HepG2 (cell line): ENCODE data around the gene FKBP1B. TPM values are rescaled to one million over a fixed set of nuclear protein-coding genes. Genes with fewer than 3 reads are reported as not detected.

Experiments
- CC2D1A ChIP-seq: sonication (generic); formaldehyde crosslinking; IDR thresholded peaks from 2 replicates; pipeline ENCODE4 v1.8.1; 2023; ENCODE audit warnings: mild to moderate bottlenecking, missing genetic modification reagents
- CHD4 ChIP-seq: fragments of 200-600 bp; sonication (generic); IDR thresholded peaks from 2 replicates; pipeline ENCODE4 v1.7.0; 2017; ENCODE audit warnings: mild to moderate bottlenecking, low read length, borderline replicate concordance
- EP300 ChIP-seq, 3 experiments: sonication (generic) in 1 of 3; formaldehyde crosslinking in 1 of 3; IDR thresholded peaks; 2 replicates each; pipeline versions ENCODE4 v1.5.1 to v1.6.1; 2011 to 2020; ENCODE audit warnings: low read depth in 2 of 3, low read length in 2 of 3, borderline replicate concordance in 1 of 3, improper control_type of control experiment in 1 of 3, mild to moderate bottlenecking in 1 of 3, missing genetic modification reagents in 1 of 3, moderate library complexity in 1 of 3
- GATA4 ChIP-seq: sonication (generic); IDR thresholded peaks from 2 replicates; pipeline ENCODE4 v1.6.1; 2016; ENCODE audit warnings: antibody characterized with exemption, low read depth, borderline replicate concordance
- HMG20A ChIP-seq: IDR thresholded peaks from 2 replicates; pipeline ENCODE4 v1.6.1; 2016; ENCODE audit warnings: borderline replicate concordance
- HMG20B ChIP-seq: conservative IDR thresholded peaks from 2 replicates; pipeline ENCODE4 v1.6.1; 2016; ENCODE audit warnings: missing genetic modification reagents, missing compliant biosample characterization
- KMT2A ChIP-seq: sonication (generic); formaldehyde crosslinking; IDR thresholded peaks from 2 replicates; pipeline ENCODE4 v1.4.0; 2020; ENCODE audit warnings: missing genetic modification reagents
- NFKB2 ChIP-seq: sonication (generic); formaldehyde crosslinking; IDR thresholded peaks from 2 replicates; pipeline ENCODE4 v1.4.0; 2020; ENCODE audit warnings: missing genetic modification reagents, borderline replicate concordance
- RAD21 ChIP-seq: fragments of 450-650 bp; formaldehyde crosslinking; IDR thresholded peaks from 2 replicates; pipeline ENCODE4 v1.5.0; 2020; ENCODE audit warnings: mild to moderate bottlenecking
- RARA ChIP-seq: IDR thresholded peaks from 2 replicates; pipeline ENCODE4 v1.6.1; 2016; ENCODE audit warnings: missing genetic modification reagents, missing compliant biosample characterization
- TBX2 ChIP-seq: sonication (generic); formaldehyde crosslinking; IDR thresholded peaks from 2 replicates; pipeline ENCODE4 v1.5.0; 2020; ENCODE audit warnings: missing genetic modification reagents, mild to moderate bottlenecking, borderline replicate concordance
- TCF7 ChIP-seq: sonication (generic); IDR thresholded peaks from 2 replicates; pipeline ENCODE4 v1.6.1; 2016; ENCODE audit warnings: antibody characterized with exemption, low read depth
- ZNF121 ChIP-seq: sonication (generic); formaldehyde crosslinking; IDR thresholded peaks from 2 replicates; pipeline ENCODE4 v1.5.0; 2020; ENCODE audit warnings: mild to moderate bottlenecking, missing genetic modification reagents
- ZNF224 ChIP-seq: sonication (generic); formaldehyde crosslinking; IDR thresholded peaks from 2 replicates; pipeline ENCODE4 v1.5.0; 2020; ENCODE audit warnings: mild to moderate bottlenecking, missing genetic modification reagents
- ZNF251 ChIP-seq: sonication (generic); formaldehyde crosslinking; IDR thresholded peaks from 2 replicates; pipeline ENCODE4 v1.9.0; 2021; ENCODE audit warnings: mild to moderate bottlenecking, missing genetic modification reagents
- ZNF296 ChIP-seq: sonication (generic); formaldehyde crosslinking; conservative IDR thresholded peaks from 2 replicates; pipeline ENCODE4 v1.5.0; 2020; ENCODE audit warnings: mild to moderate bottlenecking, missing genetic modification reagents
- ZNF317 ChIP-seq: sonication (generic); formaldehyde crosslinking; IDR thresholded peaks from 2 replicates; pipeline ENCODE4 v1.5.0; 2020; ENCODE audit warnings: mild to moderate bottlenecking, missing genetic modification reagents
- ZNF562 ChIP-seq: sonication (generic); formaldehyde crosslinking; IDR thresholded peaks from 2 replicates; pipeline ENCODE4 v1.8.0; 2022; ENCODE audit warnings: missing genetic modification reagents, borderline replicate concordance
- ZNF569 ChIP-seq: sonication (generic); formaldehyde crosslinking; IDR thresholded peaks from 2 replicates; pipeline ENCODE4 v1.5.0; 2020; ENCODE audit warnings: mild to moderate bottlenecking, missing genetic modification reagents, moderate library complexity, borderline replicate concordance
- ZNF605 ChIP-seq: sonication (generic); formaldehyde crosslinking; IDR thresholded peaks from 2 replicates; pipeline ENCODE4 v1.8.0; 2022; ENCODE audit warnings: mild to moderate bottlenecking, missing genetic modification reagents
- ZNF839 ChIP-seq: sonication (generic); formaldehyde crosslinking; IDR thresholded peaks from 2 replicates; pipeline ENCODE4 v1.4.0; 2020; ENCODE audit warnings: missing genetic modification reagents, mild to moderate bottlenecking, borderline replicate concordance
- polyA plus RNA-seq, 8 experiments: library from polyadenylated mRNA; depleted of rRNA in 3 of 8; stranded (reverse) in 7 of 8; unstranded in 1 of 8; fragments of >200 nt; fragmentation: Illumina TruSeq in 4 of 8; extraction: Trizol in 4 of 8; gene quantifications; 2 replicates each; pipeline versions ENCODE4 v1.2.1 to v1.2.3, GENCODE V29; 2011 to 2016; ENCODE audit warnings: low read depth in 4 of 8, missing spikeins in 1 of 8, mixed read lengths in 1 of 8; ENCODE audit not compliant: insufficient read depth in 1 of 8
- total RNA-seq, 5 experiments: library from RNA; depleted of rRNA; stranded (reverse); fragments of >200 nt; fragmentation: Illumina TruSeq; extraction: Trizol; gene quantifications; 2 replicates each; pipeline ENCODE4 v1.2.3, GENCODE V29; 2016; ENCODE audit warnings: low read depth in 1 of 5
- TF ChIP-seq, protein P1 (sequence below): sonication (generic); formaldehyde crosslinking; IDR thresholded peaks from 2 replicates; pipeline ENCODE4 v1.4.0; 2020; ENCODE audit warnings: missing genetic modification reagents, mild to moderate bottlenecking, borderline replicate concordance
- TF ChIP-seq, protein P2 (sequence below): IDR thresholded peaks from 2 replicates; pipeline ENCODE4 v1.4.0; 2020; ENCODE audit warnings: mild to moderate bottlenecking, missing genetic modification reagents

FKBP1B gene
- total and polyA plus RNA-seq, 2 of the 13 experiments (the other 11 are each of a cell fraction or from before 2014, with no cell fraction given), result 35.2 to 96.3 TPM

DNA sequence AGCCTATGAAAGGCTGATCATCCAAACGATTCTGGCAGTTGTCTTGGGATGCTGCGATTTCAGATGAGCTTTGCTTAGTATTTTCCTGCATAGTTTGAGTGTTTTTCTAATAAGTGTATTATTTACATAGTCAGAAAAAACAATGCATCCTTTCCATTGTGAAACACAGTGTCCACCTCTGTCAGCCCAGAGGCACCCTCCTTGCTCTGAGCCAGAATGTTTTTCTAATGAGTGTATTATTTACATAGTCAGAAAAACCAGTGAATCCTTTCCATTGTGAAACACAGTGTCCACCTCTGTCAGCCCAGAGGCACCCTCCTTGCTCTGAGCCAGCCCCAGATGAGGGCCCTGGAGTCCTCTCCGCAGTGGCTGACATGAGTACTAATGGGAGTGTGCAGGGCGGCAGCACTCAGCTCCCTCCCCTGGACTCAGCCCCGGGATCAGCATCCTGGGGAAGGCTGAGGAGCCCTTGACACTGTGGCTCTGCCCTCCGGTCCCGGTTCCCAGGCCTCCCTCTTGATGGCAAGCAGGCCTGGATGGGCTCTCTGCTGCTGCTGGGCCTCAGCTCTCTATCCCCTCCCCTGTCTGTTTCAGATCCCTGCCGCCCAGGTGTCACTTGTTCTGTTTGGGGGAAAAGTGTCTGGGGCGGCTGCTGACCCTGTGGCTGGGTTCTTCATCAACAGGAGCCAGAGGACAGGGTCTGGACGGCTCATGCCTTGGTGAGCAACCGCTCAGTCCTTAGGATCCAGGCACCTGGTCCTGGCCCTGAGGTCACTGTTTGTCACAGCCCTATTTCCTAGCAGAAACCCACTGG, 33.8 kb upstream of the FKBP1B start (continued):
- TF ChIP-seq CHD4 (no peak), TBX2 (CRISPR knock-in tag) (peak; percentile 91), HMG20B (CRISPR knock-in tag) (peak; percentile 85), GATA4 (0 out of 2 replicates have a peak, but pooled peaks have one; percentile 34), TCF7 (no peak), ZNF562 (CRISPR knock-in tag) (no peak), ZNF224 (peak; percentile 74; the same call in 1 of the 2 replicates), EP300 (IDR thresholded peaks at IDR 0.05; ENCODE audit: low read depth in 2 of 2, low read length in 2 of 2) (peak; percentile 25 to 81; a peak in 3 of 4 replicates), EP300 (CRISPR knock-in tag; IDR thresholded peaks at IDR 0.05; ENCODE audit: borderline replicate concordance) (peak; percentile 77), ZNF317 (CRISPR knock-in tag) (peak; percentile 79), ZNF296 (CRISPR knock-in tag) (peak; percentile 81; the same call in 1 of the 2 replicates), ZNF121 (0 out of 2 replicates have a peak, but pooled peaks have one; percentile 48), ZNF251 (CRISPR knock-in tag) (no peak), NFKB2 (CRISPR knock-in tag) (peak; percentile 16; the same call in 1 of the 2 replicates), KMT2A (CRISPR knock-in tag) (no peak; the same call in 1 of the 2 replicates), CC2D1A (CRISPR knock-in tag) (no peak), ZNF569 (CRISPR knock-in tag) (no peak), RARA (CRISPR knock-in tag) (peak; percentile 72), ZNF605 (peak; percentile 96), ZNF839 (CRISPR knock-in tag) (no peak; the same call in 1 of the 2 replicates), HMG20A (peak; percentile 90; the same call in 1 of the 2 replicates), RAD21 (CRISPR knock-in tag) (peak; percentile 38)
- TF ChIP-seq, protein P1, sequence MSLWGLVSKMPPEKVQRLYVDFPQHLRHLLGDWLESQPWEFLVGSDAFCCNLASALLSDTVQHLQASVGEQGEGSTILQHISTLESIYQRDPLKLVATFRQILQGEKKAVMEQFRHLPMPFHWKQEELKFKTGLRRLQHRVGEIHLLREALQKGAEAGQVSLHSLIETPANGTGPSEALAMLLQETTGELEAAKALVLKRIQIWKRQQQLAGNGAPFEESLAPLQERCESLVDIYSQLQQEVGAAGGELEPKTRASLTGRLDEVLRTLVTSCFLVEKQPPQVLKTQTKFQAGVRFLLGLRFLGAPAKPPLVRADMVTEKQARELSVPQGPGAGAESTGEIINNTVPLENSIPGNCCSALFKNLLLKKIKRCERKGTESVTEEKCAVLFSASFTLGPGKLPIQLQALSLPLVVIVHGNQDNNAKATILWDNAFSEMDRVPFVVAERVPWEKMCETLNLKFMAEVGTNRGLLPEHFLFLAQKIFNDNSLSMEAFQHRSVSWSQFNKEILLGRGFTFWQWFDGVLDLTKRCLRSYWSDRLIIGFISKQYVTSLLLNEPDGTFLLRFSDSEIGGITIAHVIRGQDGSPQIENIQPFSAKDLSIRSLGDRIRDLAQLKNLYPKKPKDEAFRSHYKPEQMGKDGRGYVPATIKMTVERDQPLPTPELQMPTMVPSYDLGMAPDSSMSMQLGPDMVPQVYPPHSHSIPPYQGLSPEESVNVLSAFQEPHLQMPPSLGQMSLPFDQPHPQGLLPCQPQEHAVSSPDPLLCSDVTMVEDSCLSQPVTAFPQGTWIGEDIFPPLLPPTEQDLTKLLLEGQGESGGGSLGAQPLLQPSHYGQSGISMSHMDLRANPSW (CRISPR knock-in tag), result peak; percentile 59; the same call in 1 of the 2 replicates
- TF ChIP-seq, protein P2, sequence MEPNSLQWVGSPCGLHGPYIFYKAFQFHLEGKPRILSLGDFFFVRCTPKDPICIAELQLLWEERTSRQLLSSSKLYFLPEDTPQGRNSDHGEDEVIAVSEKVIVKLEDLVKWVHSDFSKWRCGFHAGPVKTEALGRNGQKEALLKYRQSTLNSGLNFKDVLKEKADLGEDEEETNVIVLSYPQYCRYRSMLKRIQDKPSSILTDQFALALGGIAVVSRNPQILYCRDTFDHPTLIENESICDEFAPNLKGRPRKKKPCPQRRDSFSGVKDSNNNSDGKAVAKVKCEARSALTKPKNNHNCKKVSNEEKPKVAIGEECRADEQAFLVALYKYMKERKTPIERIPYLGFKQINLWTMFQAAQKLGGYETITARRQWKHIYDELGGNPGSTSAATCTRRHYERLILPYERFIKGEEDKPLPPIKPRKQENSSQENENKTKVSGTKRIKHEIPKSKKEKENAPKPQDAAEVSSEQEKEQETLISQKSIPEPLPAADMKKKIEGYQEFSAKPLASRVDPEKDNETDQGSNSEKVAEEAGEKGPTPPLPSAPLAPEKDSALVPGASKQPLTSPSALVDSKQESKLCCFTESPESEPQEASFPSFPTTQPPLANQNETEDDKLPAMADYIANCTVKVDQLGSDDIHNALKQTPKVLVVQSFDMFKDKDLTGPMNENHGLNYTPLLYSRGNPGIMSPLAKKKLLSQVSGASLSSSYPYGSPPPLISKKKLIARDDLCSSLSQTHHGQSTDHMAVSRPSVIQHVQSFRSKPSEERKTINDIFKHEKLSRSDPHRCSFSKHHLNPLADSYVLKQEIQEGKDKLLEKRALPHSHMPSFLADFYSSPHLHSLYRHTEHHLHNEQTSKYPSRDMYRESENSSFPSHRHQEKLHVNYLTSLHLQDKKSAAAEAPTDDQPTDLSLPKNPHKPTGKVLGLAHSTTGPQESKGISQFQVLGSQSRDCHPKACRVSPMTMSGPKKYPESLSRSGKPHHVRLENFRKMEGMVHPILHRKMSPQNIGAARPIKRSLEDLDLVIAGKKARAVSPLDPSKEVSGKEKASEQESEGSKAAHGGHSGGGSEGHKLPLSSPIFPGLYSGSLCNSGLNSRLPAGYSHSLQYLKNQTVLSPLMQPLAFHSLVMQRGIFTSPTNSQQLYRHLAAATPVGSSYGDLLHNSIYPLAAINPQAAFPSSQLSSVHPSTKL (CRISPR knock-in tag), result peak; percentile 97
